Tibial artery (tissue), 4 donors: ENCODE results near the gene DPYSL3.

Source experiments
- DNase-seq, 2 donors: peaks; one replicate each; pipeline ENCODE4 v3.0.0-alpha.2; 2019
- H3K27ac ChIP-seq, 2 donors: fragments of 200-600 bp; sonication (generic) in 1 of 2; 1 replicate in 1 of 2; 2 replicates in 1 of 2; pipeline ENCODE4 v1.5.1; 2018 to 2019; ENCODE audit warnings: mild to moderate bottlenecking in 1 of 2
- H3K27me3 ChIP-seq, 2 donors: fragments of 200-600 bp; sonication (generic) in 1 of 2; one replicate each; pipeline versions ENCODE4 v1.5.1 to v1.6.0; 2016 to 2019
- H3K36me3 ChIP-seq, 3 donors: fragments of 200-600 bp; sonication (generic) in 2 of 3; one replicate each; pipeline ENCODE4 v1.5.1; 2016 to 2019; ENCODE audit warnings: mild to moderate bottlenecking in 2 of 3
- H3K4me1 ChIP-seq, 4 donors: fragments of 200-600 bp; sonication (generic) in 2 of 4; 1 replicate in 3 of 4; 2 replicates in 1 of 4; pipeline ENCODE4 v1.5.1; 2016 to 2019
- H3K4me3 ChIP-seq, 2 donors: fragments of 200-600 bp; sonication (generic) in 1 of 2; 1 replicate in 1 of 2; 2 replicates in 1 of 2; pipeline ENCODE4 v1.5.1; 2018 to 2019; ENCODE audit warnings: mild to moderate bottlenecking in 2 of 2
- H3K9me3 ChIP-seq, 3 donors: fragments of 200-600 bp; sonication (generic) in 1 of 3; one replicate each; pipeline ENCODE4 v1.5.1; 2016 to 2019
- CTCF ChIP-seq, 2 experiments: fragments of 200-600 bp in 1 of 2; fragments of 450-650 bp in 1 of 2; IDR thresholded peaks; one replicate each; pipeline ENCODE4 v1.5.1; 2017 to 2019; ENCODE audit warnings: antibody characterized with exemption in 2 of 2, mild to moderate bottlenecking in 1 of 2, moderate library complexity in 1 of 2
- intact Hi-C: fragments of 100-400 bp; cut with DNase I; formaldehyde crosslinking; loops from one replicate; pipeline ENCODE4 v1.15.0; 2023; ENCODE audit warnings: low total_unique reads

The DPYSL3 gene

GRCh38 chr5:147359101-147359500 is 150.8 kb downstream of the DPYSL3 start:
- DNase-seq, result no peak
- no peak overlapping the region for H3K4me3 ChIP-seq
- intact Hi-C loops, result no loop called here
- no peak for TF ChIP-seq CTCF (IDR thresholded peaks at IDR 0.05)
- no peaks in the 10 kb centered on the region for H3K36me3 ChIP-seq
- H3K4me1 ChIP-seq, result peaks cover 0 to 11% (median 0%) of the 10 kb centered on the region in 4 donors
- H3K27me3 ChIP-seq, result no peaks in the 10 kb centered on the region
- H3K9me3 ChIP-seq, result no peaks in the 10 kb centered on the region
- H3K27ac ChIP-seq, result no peak overlapping the region

GRCh38 chr5:147349241-147349640 is 160.6 kb downstream of the DPYSL3 start:
- no peak overlapping the region for H3K27ac ChIP-seq
- no peak overlapping the region for H3K4me3 ChIP-seq
- no peak for TF ChIP-seq CTCF (IDR thresholded peaks at IDR 0.05)
- H3K27me3 ChIP-seq, result no peaks in the 10 kb centered on the region
- no peaks in the 10 kb centered on the region for H3K4me1 ChIP-seq
- no peaks in the 10 kb centered on the region for H3K36me3 ChIP-seq
- no peaks in the 10 kb centered on the region for H3K9me3 ChIP-seq
- intact Hi-C loops, result no loop called here
- DNase-seq, result no peak

- intact Hi-C loops, result no loop called here
- Histone ChIP-seq H3K9me3 (no peaks in the 10 kb centered on the region), H3K36me3 (no peaks in the 10 kb centered on the region)
These were observed 161.4 kb downstream of the DPYSL3 start for GRCh38 chr5:147348451-147348850.

GRCh38 chr5:147348046-147348445 is 161.8 kb downstream of the DPYSL3 start:
- Histone ChIP-seq H3K9me3 (no peaks in the 10 kb centered on the region), H3K4me1 (no peaks in the 10 kb centered on the region), H3K27me3 (no peaks in the 10 kb centered on the region), H3K36me3 (no peaks in the 10 kb centered on the region), H3K27ac (no peak overlapping the region), H3K4me3 (no peak overlapping the region)
- intact Hi-C loops, result no loop called here
- no peak for TF ChIP-seq CTCF (IDR thresholded peaks at IDR 0.05)
- no peak for DNase-seq

More at GRCh38 chr5:147348451-147348850, 161.4 kb downstream of the DPYSL3 start:
- no peak for DNase-seq
- Histone ChIP-seq H3K27ac (no peak overlapping the region), H3K4me1 (no peaks in the 10 kb centered on the region), H3K4me3 (no peak overlapping the region), H3K27me3 (no peaks in the 10 kb centered on the region)
- no peak for TF ChIP-seq CTCF (IDR thresholded peaks at IDR 0.05)

- no peaks in the 10 kb centered on the region for H3K4me1 ChIP-seq
- H3K4me3 ChIP-seq, result no peak overlapping the region
- TF ChIP-seq CTCF (IDR thresholded peaks at IDR 0.05), result no peak
- H3K9me3 ChIP-seq, result no peaks in the 10 kb centered on the region
- no peak overlapping the region for H3K27ac ChIP-seq
- DNase-seq, result no peak
- H3K27me3 ChIP-seq, result no peaks in the 10 kb centered on the region
- no peaks in the 10 kb centered on the region for H3K36me3 ChIP-seq
- intact Hi-C loops, result no loop called here
These were observed 163.8 kb downstream of the DPYSL3 start for GRCh38 chr5:147346006-147346561.

- H3K36me3 ChIP-seq, result no peaks in the 10 kb centered on the region
- DNase-seq, result no peak
- no peaks in the 10 kb centered on the region for H3K4me1 ChIP-seq
- H3K4me3 ChIP-seq, result no peak overlapping the region
- no peaks in the 10 kb centered on the region for H3K27me3 ChIP-seq
- no peaks in the 10 kb centered on the region for H3K9me3 ChIP-seq
- H3K27ac ChIP-seq, result no peak overlapping the region
- intact Hi-C loops, result no loop called here
- TF ChIP-seq CTCF (IDR thresholded peaks at IDR 0.05), result no peak
These were observed 165.0 kb downstream of the DPYSL3 start for GRCh38 chr5:147344861-147345260.
